ENCODE results near the gene PCDH9.

Gene PCDH9

DNA sequence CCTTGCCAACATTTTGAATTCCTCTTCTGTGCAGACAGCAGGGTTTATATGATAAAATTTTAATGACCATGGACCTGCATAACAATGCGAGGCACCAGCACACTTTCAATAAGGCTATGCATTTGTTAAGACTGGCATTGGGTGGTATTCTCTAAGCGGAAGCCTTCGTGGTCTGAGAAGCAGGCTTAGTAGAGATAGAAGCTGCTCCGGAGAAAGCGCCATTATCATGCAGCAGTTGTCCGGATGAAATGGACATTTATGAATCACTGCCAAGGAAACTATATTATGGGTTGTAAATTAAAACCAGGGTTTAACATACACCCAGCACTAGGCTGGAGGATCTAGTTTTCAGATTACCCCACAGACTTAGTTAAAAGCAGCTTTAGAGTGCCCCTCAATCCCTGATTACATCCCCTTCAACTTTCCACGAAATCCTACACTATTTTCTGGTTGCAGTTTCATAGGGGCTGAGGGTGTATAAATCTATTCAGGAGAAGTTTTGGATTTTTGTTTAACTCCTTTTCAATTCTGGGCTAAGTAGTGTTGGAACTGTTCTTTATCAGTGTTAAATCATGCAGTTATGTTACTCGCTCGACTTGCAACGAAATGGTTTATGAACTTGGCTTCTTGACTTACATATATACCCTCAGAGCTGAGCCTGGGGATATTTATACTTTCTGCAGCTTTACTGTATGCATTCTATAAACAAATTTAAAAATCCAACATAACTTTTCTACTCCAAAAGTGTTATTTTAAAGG is 193.3 kb downstream of the PCDH9 start:
- no peak overlapping the region for H3K27ac ChIP-seq (ENCODE audit: low read depth, low read length)
- H3K4ac ChIP-seq (ENCODE audit: low read depth, low read length), result no peak overlapping the region
- H2AK5ac ChIP-seq (ENCODE audit: low read length), result no peak overlapping the region
- no peaks in the 10 kb centered on the region for H3K27me3 ChIP-seq (ENCODE audit: insufficient read depth, low read length)
- no peak overlapping the region for H3K18ac ChIP-seq (ENCODE audit: low read length)
- H3K14ac ChIP-seq (ENCODE audit: low read length), result no peak overlapping the region
- no peak overlapping the region for H2BK5ac ChIP-seq (ENCODE audit: low read depth, low read length, poor library complexity)
- no peaks in the 10 kb centered on the region for H3K79me2 ChIP-seq (ENCODE audit: control insufficient read depth, insufficient read depth, low read length, poor library complexity)
- no peak for DNase-seq
- H3K4me2 ChIP-seq (ENCODE audit: low read length), result no peak overlapping the region
- H4K91ac ChIP-seq (ENCODE audit: low read depth, low read length), result no peak overlapping the region
- H3K4me1 ChIP-seq (ENCODE audit: control insufficient read depth in 1 of 2, insufficient read depth in 2 of 2, low read length in 2 of 2), result no peaks in the 10 kb centered on the region
- no peaks in the 10 kb centered on the region for H3K9me3 ChIP-seq (ENCODE audit: insufficient read depth, low read depth, low read length)
- H4K8ac ChIP-seq (ENCODE audit: low read depth, low read length), result no peak overlapping the region
- H2BK120ac ChIP-seq (ENCODE audit: insufficient read depth, low read length, poor library complexity), result no peak overlapping the region
- H3K4me3 ChIP-seq (ENCODE audit: low read depth, low read length), result no peak overlapping the region
- H4K12ac ChIP-seq (ENCODE audit: low read depth, low read length), result no peak overlapping the region
- H3K79me1 ChIP-seq (ENCODE audit: low read length), result no peaks in the 10 kb centered on the region
- no peak overlapping the region for H3K9ac ChIP-seq (ENCODE audit: low read length)
- H3K36me3 ChIP-seq (ENCODE audit: control insufficient read depth in 1 of 2, insufficient read depth in 2 of 2, low read length in 2 of 2), result no peaks in the 10 kb centered on the region
- H3K23ac ChIP-seq (ENCODE audit: low read length), result no peak overlapping the region
- no peak overlapping the region for H2AFZ ChIP-seq (ENCODE audit: insufficient read depth, low read length, poor library complexity)
- no peak overlapping the region for H2BK12ac ChIP-seq (ENCODE audit: low read length)
- WGBS (ENCODE audit: extremely low coverage, insufficient coverage, insufficient read length), result no CpG with 5 or more reads among the region's 10 CpGs

DNA sequence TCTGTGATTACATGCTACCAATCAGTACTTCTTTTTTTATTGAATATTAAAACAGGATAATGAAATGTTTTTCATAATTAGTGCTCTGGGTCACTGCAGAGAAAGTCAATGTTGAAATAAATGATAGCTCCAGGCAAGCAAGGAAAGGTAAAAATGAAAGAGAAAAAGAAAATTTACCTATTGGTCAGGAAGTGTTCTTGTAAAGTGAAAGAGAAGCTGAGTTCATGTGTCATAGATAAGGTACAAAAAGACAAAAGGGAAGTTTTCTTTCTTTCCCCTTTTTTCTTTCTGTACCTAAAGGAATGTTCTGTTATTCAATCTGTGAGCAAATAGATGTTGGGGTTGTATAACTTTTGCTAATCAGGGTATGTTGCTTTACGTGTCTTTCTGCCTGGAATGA is 197.0 kb downstream of the PCDH9 start:
- H3K36me3 ChIP-seq (ENCODE audit: control insufficient read depth in 1 of 2, insufficient read depth in 2 of 2, low read length in 2 of 2), result no peaks in the 10 kb centered on the region
- H3K27me3 ChIP-seq (ENCODE audit: insufficient read depth, low read length), result no peaks in the 10 kb centered on the region
- WGBS (ENCODE audit: extremely low coverage, insufficient coverage, insufficient read length), result no CpG with 5 or more reads among the region's 1 CpG
- no peak overlapping the region for H2AFZ ChIP-seq (ENCODE audit: insufficient read depth, low read length, poor library complexity)
- H2BK5ac ChIP-seq (ENCODE audit: low read depth, low read length, poor library complexity), result no peak overlapping the region
- H2AK5ac ChIP-seq (ENCODE audit: low read length), result no peak overlapping the region
- no peak overlapping the region for H2BK12ac ChIP-seq (ENCODE audit: low read length)
- H3K79me2 ChIP-seq (ENCODE audit: control insufficient read depth, insufficient read depth, low read length, poor library complexity), result no peaks in the 10 kb centered on the region
- H3K27ac ChIP-seq (ENCODE audit: low read depth, low read length), result no peak overlapping the region
- H3K79me1 ChIP-seq (ENCODE audit: low read length), result no peaks in the 10 kb centered on the region
- H3K18ac ChIP-seq (ENCODE audit: low read length), result no peak overlapping the region
- H4K8ac ChIP-seq (ENCODE audit: low read depth, low read length), result no peak overlapping the region
- no peaks in the 10 kb centered on the region for H3K4me1 ChIP-seq (ENCODE audit: control insufficient read depth in 1 of 2, insufficient read depth in 2 of 2, low read length in 2 of 2)
- no peak overlapping the region for H3K4ac ChIP-seq (ENCODE audit: low read depth, low read length)
- no peak overlapping the region for H4K91ac ChIP-seq (ENCODE audit: low read depth, low read length)
- H3K14ac ChIP-seq (ENCODE audit: low read length), result no peak overlapping the region
- H3K9ac ChIP-seq (ENCODE audit: low read length), result no peak overlapping the region
- no peaks in the 10 kb centered on the region for H3K9me3 ChIP-seq (ENCODE audit: insufficient read depth, low read depth, low read length)
- no peak overlapping the region for H3K4me3 ChIP-seq (ENCODE audit: low read depth, low read length)
- no peak overlapping the region for H2BK120ac ChIP-seq (ENCODE audit: insufficient read depth, low read length, poor library complexity)
- no peak overlapping the region for H3K4me2 ChIP-seq (ENCODE audit: low read length)
- no peak for DNase-seq
- no peak overlapping the region for H3K23ac ChIP-seq (ENCODE audit: low read length)
- no peak overlapping the region for H4K12ac ChIP-seq (ENCODE audit: low read depth, low read length)

GRCh38 chr13:67023130-67023876 is 206.8 kb downstream of the PCDH9 start:
- no peak overlapping the region for H3K4me3 ChIP-seq (ENCODE audit: low read depth, low read length)
- H4K91ac ChIP-seq (ENCODE audit: low read depth, low read length), result no peak overlapping the region
- no peak overlapping the region for H3K4me2 ChIP-seq (ENCODE audit: low read length)
- no peak overlapping the region for H2BK120ac ChIP-seq (ENCODE audit: insufficient read depth, low read length, poor library complexity)
- no peak overlapping the region for H4K8ac ChIP-seq (ENCODE audit: low read depth, low read length)
- H3K27ac ChIP-seq (ENCODE audit: low read depth, low read length), result no peak overlapping the region
- no peak overlapping the region for H2BK12ac ChIP-seq (ENCODE audit: low read length)
- H3K27me3 ChIP-seq (ENCODE audit: insufficient read depth, low read length), result no peaks in the 10 kb centered on the region
- no peak overlapping the region for H3K9ac ChIP-seq (ENCODE audit: low read length)
- H4K12ac ChIP-seq (ENCODE audit: low read depth, low read length), result no peak overlapping the region
- DNase-seq, result no peak
- no peaks in the 10 kb centered on the region for H3K79me2 ChIP-seq (ENCODE audit: control insufficient read depth, insufficient read depth, low read length, poor library complexity)
- H3K9me3 ChIP-seq (ENCODE audit: insufficient read depth, low read depth, low read length), result no peaks in the 10 kb centered on the region
- H3K4ac ChIP-seq (ENCODE audit: low read depth, low read length), result no peak overlapping the region
- H3K79me1 ChIP-seq (ENCODE audit: low read length), result no peaks in the 10 kb centered on the region
- H3K36me3 ChIP-seq (ENCODE audit: control insufficient read depth in 1 of 2, insufficient read depth in 2 of 2, low read length in 2 of 2), result no peaks in the 10 kb centered on the region
- WGBS (ENCODE audit: extremely low coverage, insufficient coverage, insufficient read length), result no CpG with 5 or more reads among the region's 4 CpGs
- H3K18ac ChIP-seq (ENCODE audit: low read length), result no peak overlapping the region
- no peak overlapping the region for H3K23ac ChIP-seq (ENCODE audit: low read length)
- no peak overlapping the region for H3K14ac ChIP-seq (ENCODE audit: low read length)
- no peaks in the 10 kb centered on the region for H3K4me1 ChIP-seq (ENCODE audit: control insufficient read depth in 1 of 2, insufficient read depth in 2 of 2, low read length in 2 of 2)
- H2AFZ ChIP-seq (ENCODE audit: insufficient read depth, low read length, poor library complexity), result no peak overlapping the region
- no peak overlapping the region for H2AK5ac ChIP-seq (ENCODE audit: low read length)
- no peak overlapping the region for H2BK5ac ChIP-seq (ENCODE audit: low read depth, low read length, poor library complexity)

DNA sequence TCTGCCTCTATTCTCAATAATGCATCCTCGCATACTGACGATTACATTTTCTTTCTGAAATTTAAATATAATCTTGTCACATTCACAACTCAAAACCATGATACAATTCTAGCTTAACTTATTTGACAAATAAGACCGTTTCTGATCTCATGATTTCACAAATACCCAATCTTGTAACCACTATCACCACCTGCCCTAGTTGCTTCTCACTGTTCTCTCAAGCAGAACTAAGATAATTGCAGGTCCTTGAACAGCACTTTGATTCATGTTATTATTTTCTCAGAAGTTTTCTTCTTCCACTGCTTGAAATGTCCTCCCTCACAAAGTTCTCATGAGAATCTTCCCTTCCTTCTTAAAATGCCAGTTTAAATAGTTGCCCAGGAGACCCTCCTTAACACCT is 211.4 kb downstream of the PCDH9 start:
- Histone ChIP-seq H4K8ac (ENCODE audit: low read depth, low read length) (no peak overlapping the region), H3K27ac (ENCODE audit: low read depth, low read length) (no peak overlapping the region), H3K9ac (ENCODE audit: low read length) (no peak overlapping the region), H2AFZ (ENCODE audit: insufficient read depth, low read length, poor library complexity) (no peak overlapping the region), H3K4ac (ENCODE audit: low read depth, low read length) (no peak overlapping the region), H3K14ac (ENCODE audit: low read length) (no peak overlapping the region), H3K4me1 (ENCODE audit: control insufficient read depth in 1 of 2, insufficient read depth in 2 of 2, low read length in 2 of 2) (no peaks in the 10 kb centered on the region), H3K79me1 (ENCODE audit: low read length) (no peaks in the 10 kb centered on the region), H4K12ac (ENCODE audit: low read depth, low read length) (no peak overlapping the region), H3K36me3 (ENCODE audit: control insufficient read depth in 1 of 2, insufficient read depth in 2 of 2, low read length in 2 of 2) (no peaks in the 10 kb centered on the region), H3K9me3 (ENCODE audit: insufficient read depth, low read depth, low read length) (no peaks in the 10 kb centered on the region), H3K4me2 (ENCODE audit: low read length) (no peak overlapping the region), H3K18ac (ENCODE audit: low read length) (no peak overlapping the region), H3K23ac (ENCODE audit: low read length) (no peak overlapping the region), H3K4me3 (ENCODE audit: low read depth, low read length) (no peak overlapping the region), H3K27me3 (ENCODE audit: insufficient read depth, low read length) (no peaks in the 10 kb centered on the region), H2BK120ac (ENCODE audit: insufficient read depth, low read length, poor library complexity) (no peak overlapping the region), H2BK5ac (ENCODE audit: low read depth, low read length, poor library complexity) (no peak overlapping the region), H3K79me2 (ENCODE audit: control insufficient read depth, insufficient read depth, low read length, poor library complexity) (no peaks in the 10 kb centered on the region), H2BK12ac (ENCODE audit: low read length) (no peak overlapping the region), H2AK5ac (ENCODE audit: low read length) (no peak overlapping the region), H4K91ac (ENCODE audit: low read depth, low read length) (no peak overlapping the region)
- WGBS (ENCODE audit: extremely low coverage, insufficient coverage, insufficient read length), result no CpG with 5 or more reads among the region's 3 CpGs
- DNase-seq, result no peak

Measured in trophoblast cell (in vitro differentiated cells and primary cell).